OCI-LY3 (cell line): ENCODE data around the gene CHRM2.

ENCODE experiments used
- CTCF ChIP-seq: fragments of 200-600, 300-600 bp; sonication (generic); IDR thresholded peaks from 2 replicates; pipeline ENCODE4 v1.5.1; 2014; ENCODE audit warnings: antibody characterized with exemption, low read length, low read depth
- EZH2phosphoT487 ChIP-seq: fragments of 200-600 bp; shearing (Covaris generic); IDR thresholded peaks from 2 replicates; pipeline ENCODE4 v1.6.1; 2018; ENCODE audit warnings: antibody characterized with exemption, mixed run types, low read depth

GRCh38 chr7:136914016-136914415 is 45.6 kb downstream of the CHRM2 start:
- TF ChIP-seq EZH2phosphoT487 (no peak), CTCF (no peak)
